MCF 10A (cell line): ENCODE measurements around the gene MYRF. TPM values are rescaled to one million over a fixed set of nuclear protein-coding genes. Genes with fewer than 3 reads are reported as not detected.

Experiments
- BruUV-seq: library from RNA; stranded (reverse); fragments of 400-500 nt; replicated peaks from 2 replicates; lab custom pipeline; 2021; lab: Mats Ljungman, UMichigan
- CTCF ChIA-PET: fragments of 300-600 bp; sonication (Branson Sonifier 250); formaldehyde crosslinking; extraction: SDS; loops from one replicate; lab custom pipeline; 2021; ENCODE audit warnings: antibody characterized with exemption, inconsistent platforms; lab: Yijun Ruan, JAX
- POLR2A ChIA-PET: fragments of 300-600, 350-650 bp; sonication (Branson Sonifier 250); formaldehyde crosslinking; extraction: SDS; loops from one replicate; lab custom pipeline; 2020; ENCODE audit warnings: antibody characterized with exemption, inconsistent platforms; lab: Yijun Ruan, JAX
- DNase-seq: peaks from one replicate; pipeline ENCODE4 v3.0.0-alpha.2; 2018; ENCODE audit not compliant: unreplicated experiment
- H3K27ac Mint-ChIP-seq: one replicate; pipeline ENCODE4 v1.8.0; 2022; ENCODE audit warnings: mild to moderate bottlenecking, low read depth, mixed read lengths; ENCODE audit not compliant: unreplicated experiment
- H3K27me3 Mint-ChIP-seq: one replicate; pipeline ENCODE4 v1.8.0; 2022; ENCODE audit warnings: mixed read lengths; ENCODE audit not compliant: insufficient read depth, unreplicated experiment
- H3K36me3 Mint-ChIP-seq: one replicate; pipeline ENCODE4 v1.8.0; 2022; ENCODE audit warnings: mild to moderate bottlenecking, moderate library complexity, mixed read lengths; ENCODE audit not compliant: insufficient read depth, unreplicated experiment
- H3K4me1 Mint-ChIP-seq: one replicate; pipeline ENCODE4 v1.8.0; 2022; ENCODE audit warnings: mixed read lengths; ENCODE audit not compliant: insufficient read depth, unreplicated experiment
- H3K4me3 Mint-ChIP-seq: one replicate; pipeline ENCODE4 v1.8.0; 2022; ENCODE audit warnings: mild to moderate bottlenecking, moderate library complexity, mixed read lengths; ENCODE audit not compliant: unreplicated experiment
- H3K9me3 Mint-ChIP-seq: one replicate; pipeline ENCODE4 v1.8.0; 2022; ENCODE audit warnings: mixed read lengths; ENCODE audit not compliant: unreplicated experiment
- CTCF ChIP-seq: fragments of 200-600 bp; IDR thresholded peaks from one replicate; pipeline ENCODE4 v1.8.0; 2022; ENCODE audit warnings: antibody characterized with exemption, mild to moderate bottlenecking; ENCODE audit not compliant: unreplicated experiment
- intact Hi-C: fragments of 100-400 bp; cut with micrococcal nuclease; formaldehyde crosslinking; loops from 2 replicates; pipeline ENCODE4 v1.14.1; 2022
- total RNA-seq: library from RNA; stranded (reverse); gene quantifications from 2 replicates; pipeline ENCODE4 v1.2.3, GENCODE V29; 2022

MYRF gene
- total RNA-seq, 1 experiment from 2014 or later: 0.16 TPM

DNA sequence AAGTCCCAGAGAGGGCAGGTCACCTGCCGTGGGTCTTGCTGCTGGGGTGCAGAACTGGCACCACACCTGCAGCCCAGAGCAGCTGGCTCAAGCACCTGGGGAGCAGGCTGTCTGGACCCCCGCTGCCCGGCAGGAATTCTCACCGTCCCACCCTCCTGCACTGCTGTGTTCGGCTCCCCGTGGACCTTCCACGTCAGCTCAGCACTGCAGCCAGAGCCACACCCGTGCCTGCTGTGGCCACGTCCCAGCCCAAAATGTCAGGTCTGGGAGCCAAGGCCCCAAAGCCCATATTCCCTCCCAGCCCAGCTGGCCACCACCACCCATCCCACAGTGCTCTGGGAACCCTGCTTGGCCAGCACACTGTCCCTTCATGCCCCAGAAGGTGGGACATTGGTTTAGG is 28.0 kb upstream of the MYRF start:
- no peak for DNase-seq
- Mint-ChIP-seq H3K27ac (no peak overlapping the region), H3K36me3 (no peaks in the 10 kb centered on the region), H3K9me3 (no peaks in the 10 kb centered on the region), H3K4me1 (peaks cover 14% of the 10 kb centered on the region), H3K4me3 (no peak overlapping the region), H3K27me3 (no peaks in the 10 kb centered on the region)
- CTCF ChIA-PET: interaction anchor here (0.6 to 1.9 kb wide), 5 partner anchors 9 to 63 kb away, joined by 3 to 20 read pairs (median 5); no protein-coding TSS in a partner anchor
- POLR2A ChIA-PET: no interaction called here
- BruUV-seq: no TSS peak
- no peak for TF ChIP-seq CTCF
- intact Hi-C loops: no loop called here

DNA sequence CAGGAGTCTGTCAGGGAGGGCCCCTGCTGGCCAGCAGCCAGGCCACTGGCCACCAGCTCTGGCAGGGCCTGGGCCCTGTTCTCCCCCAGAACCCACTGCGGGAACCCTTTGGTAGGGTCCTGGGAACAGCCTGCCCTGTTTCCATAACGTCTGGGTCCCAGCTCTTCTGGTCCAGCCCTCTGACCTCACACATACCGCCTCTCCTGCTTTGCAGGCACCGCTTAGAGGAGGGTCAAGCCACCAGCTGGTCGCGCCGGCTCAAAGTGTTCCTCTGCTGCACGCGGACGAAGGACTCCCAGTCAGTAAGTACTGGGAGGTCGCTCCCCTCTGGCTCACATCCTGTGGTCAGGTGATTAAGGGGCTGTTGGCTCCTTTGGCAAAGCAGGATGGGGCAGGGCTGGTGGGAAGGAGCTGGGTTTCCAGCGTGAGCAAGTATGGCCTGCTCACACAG is 26.6 kb upstream of the MYRF start:
- no peak for DNase-seq
- peaks cover 21% of the 10 kb centered on the region for H3K4me1 Mint-ChIP-seq
- no peak overlapping the region for H3K4me3 Mint-ChIP-seq
- ChIA-PET CTCF (interaction anchor here (0.9 to 1.7 kb wide), 4 partner anchors 21 to 96 kb away, joined by 3 to 5 read pairs (median 4); no protein-coding TSS in a partner anchor), POLR2A (no interaction called here)
- no peaks in the 10 kb centered on the region for H3K36me3 Mint-ChIP-seq
- no peak overlapping the region for H3K27ac Mint-ChIP-seq
- no peak for TF ChIP-seq CTCF
- intact Hi-C loops: no loop called here
- H3K27me3 Mint-ChIP-seq: no peaks in the 10 kb centered on the region
- H3K9me3 Mint-ChIP-seq: no peaks in the 10 kb centered on the region
- no TSS peak for BruUV-seq

GRCh38 chr11:61726775-61727174 is 25.7 kb upstream of the MYRF start:
- H3K27me3 Mint-ChIP-seq: no peaks in the 10 kb centered on the region
- ChIA-PET POLR2A (no interaction called here), CTCF (interaction anchor here (0.9 to 1.5 kb wide), 3 partner anchors 21 to 97 kb away, joined by 3 to 4 read pairs (median 3); no protein-coding TSS in a partner anchor)
- H3K36me3 Mint-ChIP-seq: no peaks in the 10 kb centered on the region
- H3K27ac Mint-ChIP-seq: no peak overlapping the region
- intact Hi-C loops: no loop called here
- H3K4me3 Mint-ChIP-seq: no peak overlapping the region
- no peak for DNase-seq
- TF ChIP-seq CTCF: no peak
- no peaks in the 10 kb centered on the region for H3K9me3 Mint-ChIP-seq
- no TSS peak for BruUV-seq
- peaks cover 21% of the 10 kb centered on the region for H3K4me1 Mint-ChIP-seq

DNA sequence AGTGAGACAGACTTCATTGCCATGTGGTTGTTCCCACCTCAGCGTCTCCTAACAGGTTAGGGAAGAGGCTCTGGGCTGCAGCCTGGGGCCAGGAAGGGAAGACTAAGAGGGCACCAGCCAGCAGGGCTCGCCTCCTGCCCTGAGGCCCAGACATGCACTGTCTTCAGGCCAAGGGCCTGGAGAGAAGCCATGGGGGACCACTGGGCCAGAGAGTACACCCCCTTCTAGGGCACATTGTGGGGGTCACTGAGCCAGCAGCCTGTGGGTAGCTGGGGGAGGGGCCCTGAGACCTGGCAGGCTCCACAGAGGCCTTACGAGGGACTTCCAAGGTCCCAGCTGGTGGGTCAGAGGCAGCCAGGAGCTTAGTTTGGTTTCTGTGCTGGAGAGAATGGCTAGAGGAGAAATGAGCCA is 25.0 kb upstream of the MYRF start:
- no peaks in the 10 kb centered on the region for H3K27me3 Mint-ChIP-seq
- H3K9me3 Mint-ChIP-seq: no peaks in the 10 kb centered on the region
- intact Hi-C loops: no loop called here
- ChIA-PET POLR2A (no interaction called here), CTCF (no interaction called here)
- H3K4me3 Mint-ChIP-seq: no peak overlapping the region
- TF ChIP-seq CTCF: no peak
- peaks cover 21% of the 10 kb centered on the region for H3K4me1 Mint-ChIP-seq
- H3K27ac Mint-ChIP-seq: no peak overlapping the region
- no peak for DNase-seq
- BruUV-seq: no TSS peak
- H3K36me3 Mint-ChIP-seq: no peaks in the 10 kb centered on the region
